Adrenal gland (tissue), 5 donors: ENCODE measurements around the gene TFCP2L1.

Experiments
- CTCF ChIP-seq, 6 experiments: fragments of 450-650 bp in 4 of 6; fragments of 200-600 bp in 2 of 6; sonication (generic) in 1 of 6; IDR thresholded peaks; 1 replicate in 5 of 6; 2 replicates in 1 of 6; pipeline versions ENCODE4 v1.5.1 to v1.8.0; 2016 to 2021; ENCODE audit warnings: antibody characterized with exemption in 6 of 6, mild to moderate bottlenecking in 2 of 6, moderate library complexity in 1 of 6
- POLR2A ChIP-seq, 2 donors: fragments of 450-650 bp; IDR thresholded peaks; one replicate each; pipeline ENCODE4 v1.6.1; 2017; ENCODE audit warnings: antibody characterized with exemption in 2 of 2, mild to moderate bottlenecking in 2 of 2, moderate library complexity in 1 of 2
- donor health status: DM: no; HTN: no; CAD: no.

GRCh38 chr2:121255358-121255757 lies 29.6 kb downstream of the TFCP2L1 start:
- no peak for TF ChIP-seq CTCF (IDR thresholded peaks at IDR 0.05)
- no peak for TF ChIP-seq POLR2A (IDR thresholded peaks at IDR 0.05)
